Osteocyte (in vitro differentiated cells): ENCODE results near the gene KRT36. TPM values are rescaled to one million over a fixed set of nuclear protein-coding genes. Genes with fewer than 3 reads are reported as not detected.

ENCODE experiments used
- DNase-seq: peaks from one replicate; pipeline ENCODE4 v3.0.0; 2021; ENCODE audit warnings: mixed read lengths; ENCODE audit not compliant: unreplicated experiment; ENCODE audit errors: extremely low spot score
- H3K27ac Mint-ChIP-seq: one replicate; pipeline ENCODE4 v1.8.0; 2021; ENCODE audit warnings: mild to moderate bottlenecking, mixed read lengths; ENCODE audit not compliant: unreplicated experiment
- H3K27me3 Mint-ChIP-seq: one replicate; pipeline ENCODE4 v1.8.0; 2021; ENCODE audit warnings: mixed read lengths; ENCODE audit not compliant: unreplicated experiment
- H3K36me3 Mint-ChIP-seq: one replicate; pipeline ENCODE4 v1.8.0; 2021; ENCODE audit warnings: mixed read lengths; ENCODE audit not compliant: unreplicated experiment
- H3K4me1 Mint-ChIP-seq: one replicate; pipeline ENCODE4 v1.8.0; 2021; ENCODE audit warnings: mixed read lengths; ENCODE audit not compliant: unreplicated experiment
- H3K4me3 Mint-ChIP-seq: one replicate; pipeline ENCODE4 v1.8.0; 2021; ENCODE audit warnings: mild to moderate bottlenecking, moderate library complexity, mixed read lengths; ENCODE audit not compliant: unreplicated experiment
- H3K9me3 Mint-ChIP-seq: one replicate; pipeline ENCODE4 v1.8.0; 2021; ENCODE audit warnings: mixed read lengths; ENCODE audit not compliant: unreplicated experiment
- CTCF ChIP-seq: fragments of 200-600 bp; sonication (generic); IDR thresholded peaks from 2 replicates; pipeline ENCODE4 v1.5.0; 2021; ENCODE audit warnings: antibody characterized with exemption, mild to moderate bottlenecking, moderate library complexity
- total RNA-seq: library from RNA; stranded (reverse); gene quantifications from 2 replicates; pipeline ENCODE4 v1.2.1, GENCODE V29; 2021

KRT36 gene
- total RNA-seq, 1 donor from 2014 or later = not detected

- H3K9me3 Mint-ChIP-seq = no peaks in the 10 kb centered on the region
- H3K27me3 Mint-ChIP-seq = no peaks in the 10 kb centered on the region
- no peak within 1 kb of the TSS for H3K27ac Mint-ChIP-seq
- no peak within 1 kb of the TSS for H3K4me3 Mint-ChIP-seq
- DNase-seq = no peak
- no peaks in the 10 kb centered on the region for H3K36me3 Mint-ChIP-seq
- peaks cover 12% of the 10 kb centered on the region for H3K4me1 Mint-ChIP-seq
- TF ChIP-seq CTCF = no peak
These were observed 29.2 kb upstream of the KRT36 start, which contains the start of gene KRT15 for GRCh38 chr17:41518789-41519449. Gene KRT15 (minus strand): TSS chr17:41518890. CDS start chr17:41518827, 63 bp downstream.

- Mint-ChIP-seq H3K4me3 (no peak overlapping the region), H3K27ac (no peak overlapping the region), H3K9me3 (no peaks in the 10 kb centered on the region), H3K36me3 (no peaks in the 10 kb centered on the region), H3K4me1 (peaks cover 12% of the 10 kb centered on the region), H3K27me3 (no peaks in the 10 kb centered on the region)
- no peak for DNase-seq
- TF ChIP-seq CTCF = no peak
These were observed 28.3 kb upstream of the KRT36 start for GRCh38 chr17:41518031-41518430.

GRCh38 chr17:41516830-41517283 is 27.1 kb upstream of the KRT36 start:
- Mint-ChIP-seq H3K36me3 (no peaks in the 10 kb centered on the region), H3K4me1 (peaks cover 7% of the 10 kb centered on the region), H3K9me3 (no peaks in the 10 kb centered on the region), H3K4me3 (no peak overlapping the region), H3K27ac (no peak overlapping the region), H3K27me3 (no peaks in the 10 kb centered on the region)
- no peak for DNase-seq
- no peak for TF ChIP-seq CTCF

GRCh38 chr17:41516147-41516829 is 26.6 kb upstream of the KRT36 start:
- Mint-ChIP-seq H3K27ac (no peak overlapping the region), H3K4me3 (no peak overlapping the region), H3K4me1 (peaks cover 3% of the 10 kb centered on the region)

More at GRCh38 chr17:41516147-41516829, 26.6 kb upstream of the KRT36 start:
- H3K27me3 Mint-ChIP-seq = no peaks in the 10 kb centered on the region
- TF ChIP-seq CTCF = no peak
- no peaks in the 10 kb centered on the region for H3K9me3 Mint-ChIP-seq
- H3K36me3 Mint-ChIP-seq = no peaks in the 10 kb centered on the region
- DNase-seq = no peak
